ENCODE results near the gene CNOT2.

CNOT2 gene

DNA sequence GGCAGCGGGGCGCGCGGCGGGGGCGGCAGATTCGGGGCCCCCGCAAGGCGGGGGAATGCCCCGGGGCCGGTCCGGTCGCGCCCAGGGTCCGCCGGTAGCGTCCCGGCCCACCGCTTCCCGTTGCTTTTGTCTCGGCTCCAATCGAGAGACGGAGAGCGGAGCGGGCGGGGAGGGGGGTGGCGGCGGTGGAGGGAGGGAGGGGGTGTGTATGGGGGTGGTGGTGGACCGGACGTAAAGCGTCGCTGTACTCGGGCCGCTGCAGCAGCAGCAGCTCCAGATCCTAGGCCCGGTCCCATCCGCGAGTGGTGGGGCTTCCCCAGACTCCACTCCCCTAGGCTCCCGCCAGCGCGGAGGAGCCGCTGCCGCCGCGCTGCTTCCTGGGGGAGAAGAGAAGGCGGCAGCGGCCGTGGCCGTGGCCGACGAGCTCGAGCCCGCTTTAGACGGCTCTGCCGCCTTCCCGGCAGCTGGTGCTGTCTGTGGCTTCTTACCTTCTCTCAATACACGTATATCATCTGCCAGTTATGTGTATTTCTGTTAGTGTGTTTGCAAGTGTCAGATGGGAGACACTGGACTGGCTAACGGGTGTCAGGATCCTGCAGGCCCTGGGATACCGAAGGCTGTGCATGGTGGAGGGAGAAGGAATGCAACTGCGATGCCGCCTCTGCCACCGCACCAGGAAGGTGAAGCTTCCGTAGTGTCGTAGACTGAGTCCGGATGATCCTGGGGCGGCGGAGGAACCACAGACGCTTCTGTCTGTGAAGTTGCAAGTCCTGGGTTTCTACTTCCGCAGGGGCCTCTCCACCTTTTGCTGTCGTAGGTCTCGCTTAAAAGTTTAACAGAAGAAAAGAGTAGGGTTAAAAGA is 508 bp downstream of the CNOT2 start:
- Mint-ChIP-seq H3K27me3 (no peaks in the 10 kb centered on the region), H3K27ac (peak overlapping the region; percentile 99), H3K9me3 (no peaks in the 10 kb centered on the region), H3K4me3 (peak overlapping the region; percentile 96), H3K4me1 (ENCODE audit: low read depth) (peaks cover 67% of the 10 kb centered on the region), H3K36me3 (ENCODE audit: low read depth) (peaks cover 93% of the 10 kb centered on the region)
- DNase-seq: peak; percentile 65

DNA sequence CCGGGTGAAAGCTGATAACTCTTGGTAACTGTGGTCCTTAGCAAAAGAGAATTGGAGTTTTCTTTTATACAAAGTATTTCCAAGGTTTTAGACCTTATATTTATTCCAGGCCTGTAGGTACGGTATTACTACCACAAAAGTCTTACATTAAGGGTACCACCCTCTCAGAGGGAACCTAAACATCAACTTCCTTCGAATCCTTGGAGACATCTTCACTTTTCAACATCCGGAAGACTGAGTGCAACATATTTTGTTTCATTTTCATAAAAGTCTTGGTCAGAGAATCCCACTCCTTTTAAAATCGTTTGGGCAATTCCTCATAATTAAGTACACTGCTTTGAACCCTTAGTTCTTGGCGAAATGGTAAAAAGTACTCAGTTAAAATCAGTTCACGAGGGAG is 1.2 kb downstream of the CNOT2 start:
- H3K9me3 Mint-ChIP-seq: no peaks in the 10 kb centered on the region
- peaks cover 73% of the 10 kb centered on the region for H3K4me1 Mint-ChIP-seq (ENCODE audit: low read depth)
- H3K36me3 Mint-ChIP-seq (ENCODE audit: low read depth): peaks cover 92% of the 10 kb centered on the region
- peak overlapping the region; percentile 96 for H3K4me3 Mint-ChIP-seq
- H3K27me3 Mint-ChIP-seq: no peaks in the 10 kb centered on the region
- peak overlapping the region; percentile 97 for H3K27ac Mint-ChIP-seq
- DNase-seq: no peak

DNA sequence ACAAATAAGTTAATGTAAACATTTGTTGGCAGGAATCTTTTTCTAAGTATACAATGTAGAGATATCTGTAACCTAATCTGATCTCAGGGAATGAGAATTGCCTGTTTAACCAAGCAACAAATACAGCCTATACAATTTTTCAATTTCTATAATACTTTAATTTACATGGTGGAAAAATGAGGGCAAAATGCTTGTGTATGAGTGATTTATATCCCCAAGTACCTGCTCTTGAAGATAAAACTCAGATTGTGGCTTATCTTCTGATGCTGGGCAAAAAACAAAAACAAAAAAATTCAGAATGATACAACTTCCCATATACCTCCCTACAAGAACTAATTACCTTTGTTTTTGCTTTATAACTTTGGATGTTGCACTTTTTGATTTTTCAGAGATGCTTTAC is 2.2 kb downstream of the CNOT2 start:
- H3K9me3 Mint-ChIP-seq: no peaks in the 10 kb centered on the region
- H3K27ac Mint-ChIP-seq: peak overlapping the region; percentile 29
- DNase-seq: no peak
- H3K4me3 Mint-ChIP-seq: peak overlapping the region; percentile 96
- peaks cover 77% of the 10 kb centered on the region for H3K4me1 Mint-ChIP-seq (ENCODE audit: low read depth)
- peaks cover 87% of the 10 kb centered on the region for H3K36me3 Mint-ChIP-seq (ENCODE audit: low read depth)
- H3K27me3 Mint-ChIP-seq: no peaks in the 10 kb centered on the region

DNA sequence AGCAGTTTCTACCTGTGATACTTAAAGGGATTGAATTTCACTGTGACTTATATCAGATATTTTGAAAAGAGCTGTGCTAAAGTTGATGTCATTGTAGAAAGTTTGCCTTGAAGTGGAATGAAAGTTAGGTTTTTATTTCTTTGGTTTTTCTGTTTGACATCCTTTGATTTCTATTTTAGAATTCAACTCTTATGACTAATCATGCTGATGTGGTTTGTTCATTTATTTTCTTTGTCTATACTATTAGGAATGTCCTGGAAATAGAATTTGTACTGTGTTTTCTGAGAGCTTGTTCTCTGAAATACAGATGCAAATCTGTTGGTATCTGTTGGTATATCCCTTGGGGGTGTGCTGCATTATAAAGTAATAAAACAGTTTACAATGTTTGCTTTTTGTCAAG is 3.3 kb downstream of the CNOT2 start:
- Mint-ChIP-seq H3K36me3 (ENCODE audit: low read depth) (peaks cover 80% of the 10 kb centered on the region), H3K27ac (peak overlapping the region; percentile 77), H3K4me3 (peak overlapping the region; percentile 53)

DNA sequence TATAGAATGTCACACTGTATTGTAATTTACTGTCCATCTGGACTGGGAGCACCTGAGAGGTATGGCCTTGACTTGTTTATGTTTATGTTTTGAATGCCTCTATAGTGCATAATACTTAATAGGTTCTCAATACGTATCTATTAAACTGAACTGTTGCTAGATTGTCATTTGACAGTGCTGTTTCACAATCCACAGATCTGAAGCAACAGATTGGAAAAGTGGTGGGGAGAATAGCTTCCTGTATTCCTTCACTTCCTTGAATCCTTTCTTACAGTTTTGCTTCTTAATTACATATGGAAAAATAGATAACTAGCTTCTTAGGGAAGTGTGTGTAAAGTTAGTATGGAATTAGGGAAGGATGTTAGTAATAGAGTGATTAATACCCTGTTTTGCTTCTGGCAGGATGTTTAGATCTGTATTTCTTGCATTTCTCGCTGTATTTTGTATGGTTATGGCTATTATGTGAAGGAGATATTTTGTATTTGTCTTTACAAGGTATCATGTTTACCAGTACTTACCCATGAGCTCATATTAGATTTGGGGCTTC is 4.5 kb downstream of the CNOT2 start:
- no peak overlapping the region for H3K4me3 Mint-ChIP-seq
- no peaks in the 10 kb centered on the region for H3K9me3 Mint-ChIP-seq
- H3K4me1 Mint-ChIP-seq (ENCODE audit: low read depth): peaks cover 77% of the 10 kb centered on the region
- no peaks in the 10 kb centered on the region for H3K27me3 Mint-ChIP-seq
- peaks cover 71% of the 10 kb centered on the region for H3K36me3 Mint-ChIP-seq (ENCODE audit: low read depth)
- H3K27ac Mint-ChIP-seq: peak overlapping the region; percentile 3
- DNase-seq: no peak

More for the DNA sequence above, 3.3 kb downstream of the CNOT2 start:
- no peaks in the 10 kb centered on the region for H3K9me3 Mint-ChIP-seq
- no peak for DNase-seq
- no peaks in the 10 kb centered on the region for H3K27me3 Mint-ChIP-seq
- peaks cover 78% of the 10 kb centered on the region for H3K4me1 Mint-ChIP-seq (ENCODE audit: low read depth)

DNA sequence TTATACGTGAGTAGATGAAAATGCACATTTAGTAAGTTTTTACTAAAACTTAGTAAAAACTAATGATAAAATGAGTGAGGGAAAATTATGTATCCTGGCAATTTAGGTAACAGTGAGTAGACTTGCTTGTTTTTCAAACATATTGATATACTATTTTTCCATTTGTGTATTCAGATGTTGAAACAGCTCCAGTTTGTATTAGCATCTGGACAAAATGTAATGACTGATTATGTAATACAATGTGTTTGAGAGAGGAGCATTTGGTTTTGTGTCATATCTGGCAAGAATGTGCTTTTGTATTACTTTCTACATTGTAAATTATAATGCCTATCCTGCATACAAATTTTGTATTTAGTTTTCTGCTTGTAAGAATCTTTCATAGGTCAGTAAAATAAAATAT is 5.6 kb downstream of the CNOT2 start:
- Mint-ChIP-seq H3K27me3 (no peaks in the 10 kb centered on the region), H3K9me3 (no peaks in the 10 kb centered on the region), H3K4me1 (ENCODE audit: low read depth) (peaks cover 89% of the 10 kb centered on the region), H3K27ac (no peak overlapping the region), H3K4me3 (no peak overlapping the region), H3K36me3 (ENCODE audit: low read depth) (peaks cover 71% of the 10 kb centered on the region)
- DNase-seq: no peak

DNA sequence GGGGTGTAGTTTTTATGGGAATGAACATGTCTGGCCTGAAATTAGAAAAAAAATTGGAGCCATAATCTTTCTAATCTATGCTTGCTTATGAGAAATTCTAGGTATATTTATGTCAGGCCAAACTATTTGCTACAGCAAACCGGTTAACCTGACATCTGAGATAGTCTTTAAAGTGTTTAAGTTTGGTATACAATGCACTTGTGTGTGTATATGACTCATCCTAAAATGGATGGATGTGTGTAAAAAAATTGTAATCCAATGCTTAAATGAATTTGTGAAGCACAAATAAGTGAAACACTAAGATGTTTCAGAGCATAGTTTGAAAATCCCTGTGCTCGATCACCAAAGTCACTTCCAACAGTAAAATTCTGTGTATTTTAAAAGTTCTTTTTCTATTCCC is 6.7 kb downstream of the CNOT2 start:
- Mint-ChIP-seq H3K9me3 (no peaks in the 10 kb centered on the region), H3K36me3 (ENCODE audit: low read depth) (peaks cover 66% of the 10 kb centered on the region), H3K4me1 (ENCODE audit: low read depth) (peaks cover 92% of the 10 kb centered on the region), H3K27ac (no peak overlapping the region), H3K27me3 (no peaks in the 10 kb centered on the region), H3K4me3 (no peak overlapping the region)
- DNase-seq: no peak

DNA sequence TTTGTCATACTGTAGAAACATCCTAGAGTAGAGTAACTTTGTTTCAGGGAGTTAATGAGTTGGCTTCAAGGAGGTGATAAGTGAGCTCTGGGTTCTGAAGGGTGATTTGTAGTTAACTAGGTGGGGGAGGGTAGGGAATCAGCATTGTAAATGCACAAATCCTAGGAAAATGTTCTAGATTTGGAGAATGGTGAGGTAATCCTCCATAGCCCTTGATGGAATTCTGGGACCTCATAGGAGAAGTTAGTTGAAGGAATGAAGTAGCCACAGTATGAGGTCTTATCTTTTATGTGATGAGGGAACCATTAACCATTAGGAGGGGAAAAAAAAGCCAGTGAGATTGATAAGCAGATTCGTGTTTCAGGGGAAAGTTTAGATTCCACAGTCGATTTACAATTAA is 8.0 kb downstream of the CNOT2 start:
- peaks cover 90% of the 10 kb centered on the region for H3K4me1 Mint-ChIP-seq (ENCODE audit: low read depth)
- H3K36me3 Mint-ChIP-seq (ENCODE audit: low read depth): peaks cover 56% of the 10 kb centered on the region
- peak overlapping the region; percentile 0 for H3K27ac Mint-ChIP-seq
- H3K9me3 Mint-ChIP-seq: no peaks in the 10 kb centered on the region
- no peak overlapping the region for H3K4me3 Mint-ChIP-seq
- H3K27me3 Mint-ChIP-seq: no peaks in the 10 kb centered on the region
- no peak for DNase-seq

DNA sequence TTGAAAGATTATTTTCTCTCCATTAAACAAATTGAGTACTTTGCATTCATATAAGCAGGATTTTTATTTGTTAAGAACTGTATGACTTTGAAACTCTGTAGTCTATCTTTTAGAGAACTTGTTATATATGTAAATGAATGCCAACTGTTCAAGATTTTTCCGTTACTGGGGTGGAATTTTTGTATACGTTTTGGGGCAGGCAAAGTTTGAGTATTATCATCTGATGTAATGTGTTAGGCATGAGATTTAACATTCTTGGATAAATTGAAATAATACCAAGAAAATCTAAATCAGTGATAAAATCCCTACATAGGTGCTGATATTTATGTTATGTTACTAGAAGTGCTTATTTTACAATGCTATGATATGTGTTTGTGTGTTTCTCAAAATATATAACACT is 8.4 kb downstream of the CNOT2 start:
- DNase-seq: no peak
- H3K27ac Mint-ChIP-seq: no peak overlapping the region
- no peaks in the 10 kb centered on the region for H3K27me3 Mint-ChIP-seq
- no peaks in the 10 kb centered on the region for H3K9me3 Mint-ChIP-seq
- H3K36me3 Mint-ChIP-seq (ENCODE audit: low read depth): peaks cover 54% of the 10 kb centered on the region
- no peak overlapping the region for H3K4me3 Mint-ChIP-seq
- peaks cover 90% of the 10 kb centered on the region for H3K4me1 Mint-ChIP-seq (ENCODE audit: low read depth)

DNA sequence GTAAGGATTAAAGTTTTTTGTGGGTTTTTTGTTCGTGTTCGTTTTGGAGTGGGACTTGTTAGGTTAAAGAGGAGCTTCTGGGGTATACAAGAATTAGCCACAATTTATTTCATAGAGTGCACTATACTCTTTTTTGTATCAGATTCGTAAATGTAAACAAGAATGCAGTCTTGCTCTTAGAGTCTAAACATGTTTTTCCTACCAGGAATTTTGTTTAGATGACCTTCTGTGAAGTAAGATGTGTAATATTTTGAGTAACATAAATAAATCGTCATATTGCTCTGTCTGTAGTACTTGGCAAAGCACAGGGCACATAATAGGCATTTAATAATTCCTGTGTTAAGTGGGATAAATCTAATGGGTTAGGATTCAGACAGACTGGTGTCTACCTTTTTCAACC is 9.6 kb downstream of the CNOT2 start:
- Mint-ChIP-seq H3K27me3 (no peaks in the 10 kb centered on the region), H3K9me3 (no peaks in the 10 kb centered on the region), H3K4me1 (ENCODE audit: low read depth) (peaks cover 83% of the 10 kb centered on the region), H3K27ac (no peak overlapping the region), H3K36me3 (ENCODE audit: low read depth) (peaks cover 45% of the 10 kb centered on the region), H3K4me3 (no peak overlapping the region)
- no peak for DNase-seq

DNA sequence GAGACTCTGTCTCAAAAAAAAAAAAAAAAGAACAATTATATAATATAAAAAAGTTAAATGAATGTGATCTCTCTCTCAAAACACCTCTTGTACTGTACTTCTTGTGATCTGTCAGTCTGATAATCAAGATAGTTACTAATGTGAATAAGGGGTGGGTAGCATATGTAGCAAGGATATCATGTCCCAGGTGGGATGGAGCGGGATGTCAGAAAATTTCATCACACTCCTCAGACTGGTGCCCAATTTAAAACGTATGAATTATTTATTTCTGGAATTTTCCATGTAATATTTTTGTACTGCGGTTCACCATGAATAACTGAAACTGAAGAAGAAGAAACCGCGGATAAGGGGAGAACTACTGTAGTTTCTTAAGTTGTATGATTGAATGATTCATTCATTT is 11.0 kb downstream of the CNOT2 start:
- Mint-ChIP-seq H3K4me1 (ENCODE audit: low read depth) (peaks cover 83% of the 10 kb centered on the region), H3K36me3 (ENCODE audit: low read depth) (peaks cover 32% of the 10 kb centered on the region), H3K4me3 (no peak overlapping the region), H3K9me3 (no peaks in the 10 kb centered on the region), H3K27me3 (no peaks in the 10 kb centered on the region), H3K27ac (no peak overlapping the region)
- no peak for DNase-seq

DNA sequence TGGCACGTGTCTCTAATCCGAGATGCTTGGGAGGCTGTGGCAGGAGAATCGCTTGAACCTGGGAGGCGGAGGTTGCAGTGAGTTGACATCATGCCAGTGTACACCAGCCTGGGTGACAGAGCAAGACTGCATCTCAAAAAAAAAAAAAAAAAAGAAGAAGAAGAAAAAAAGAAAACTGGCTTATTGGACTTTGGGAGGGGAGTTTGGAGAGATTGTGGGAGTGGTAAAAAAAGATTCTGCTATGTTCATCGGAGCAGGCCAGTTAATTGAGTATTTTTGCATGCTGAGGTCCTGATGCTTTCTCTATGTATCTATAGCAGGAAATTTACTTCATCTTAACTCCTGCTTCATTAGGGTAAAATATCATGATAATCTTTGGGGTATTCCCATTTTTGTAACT is 11.6 kb downstream of the CNOT2 start:
- Mint-ChIP-seq H3K9me3 (no peaks in the 10 kb centered on the region), H3K27me3 (no peaks in the 10 kb centered on the region), H3K36me3 (ENCODE audit: low read depth) (peaks cover 27% of the 10 kb centered on the region), H3K4me1 (ENCODE audit: low read depth) (peaks cover 85% of the 10 kb centered on the region), H3K27ac (peak overlapping the region; percentile 14), H3K4me3 (no peak overlapping the region)
- DNase-seq: no peak

DNA sequence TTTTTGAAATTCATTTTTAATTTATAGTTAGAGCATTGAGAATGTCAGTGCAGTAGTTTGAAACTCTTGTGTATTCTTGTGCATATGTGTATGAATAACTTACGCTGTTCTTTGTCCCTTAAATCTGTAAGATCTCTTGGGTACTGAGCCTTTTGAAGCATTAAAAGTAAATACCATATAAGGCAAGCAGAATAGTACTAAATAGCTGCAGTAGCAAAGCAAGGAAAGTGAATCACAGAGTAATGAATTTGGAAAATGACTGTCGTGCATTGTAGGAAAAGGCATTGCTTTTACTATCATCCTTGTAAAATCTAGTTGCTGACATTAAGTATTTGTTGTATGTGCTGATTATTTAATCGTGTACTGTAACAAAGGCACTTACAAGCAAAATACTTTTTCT is 12.1 kb downstream of the CNOT2 start:
- no peaks in the 10 kb centered on the region for H3K27me3 Mint-ChIP-seq
- H3K9me3 Mint-ChIP-seq: no peaks in the 10 kb centered on the region
- peak overlapping the region; percentile 14 for H3K27ac Mint-ChIP-seq
- no peak overlapping the region for H3K4me3 Mint-ChIP-seq
- no peak for DNase-seq
- H3K36me3 Mint-ChIP-seq (ENCODE audit: low read depth): peaks cover 25% of the 10 kb centered on the region
- peaks cover 82% of the 10 kb centered on the region for H3K4me1 Mint-ChIP-seq (ENCODE audit: low read depth)

DNA sequence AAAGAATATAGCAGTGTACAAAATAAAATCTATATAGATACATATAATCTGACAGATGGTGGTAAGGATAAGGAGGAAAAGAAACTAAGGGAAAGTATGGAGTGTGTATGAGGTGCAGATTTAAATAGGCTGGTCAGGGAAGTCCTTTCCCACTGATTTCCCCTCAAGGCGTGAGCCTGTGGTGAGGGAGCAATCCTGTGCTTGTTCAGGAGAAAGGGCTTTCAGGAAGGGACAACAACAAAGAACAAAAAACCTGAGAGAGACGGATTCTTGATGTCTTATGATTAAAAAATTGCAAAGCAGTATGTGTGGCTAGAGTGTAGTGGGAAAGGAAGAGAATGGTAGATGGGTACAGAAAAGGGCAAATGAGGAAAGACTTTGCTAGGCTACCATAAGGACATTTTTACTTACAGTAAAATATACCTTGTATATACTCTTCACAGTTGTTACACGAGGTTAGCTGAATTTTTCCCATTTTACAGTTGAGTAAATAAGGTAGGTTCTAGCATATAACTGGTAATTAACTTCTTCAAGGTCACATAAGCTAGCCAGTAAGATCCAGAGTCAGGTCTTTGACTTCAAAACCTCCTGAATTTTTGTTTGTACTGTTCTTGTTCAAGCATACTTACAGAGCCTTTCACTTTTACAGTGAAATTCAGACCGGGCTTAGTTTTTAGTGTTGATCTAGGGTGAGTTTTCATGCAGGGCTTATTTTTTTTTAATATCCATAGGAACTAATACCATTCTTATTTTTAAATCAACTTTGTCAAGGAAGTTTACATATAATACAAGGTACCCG is 15.6 kb downstream of the CNOT2 start:
- peaks cover 36% of the 10 kb centered on the region for H3K36me3 Mint-ChIP-seq (ENCODE audit: low read depth)
- H3K4me1 Mint-ChIP-seq (ENCODE audit: low read depth): peaks cover 79% of the 10 kb centered on the region
- no peak for DNase-seq
- no peaks in the 10 kb centered on the region for H3K27me3 Mint-ChIP-seq
- no peak overlapping the region for H3K4me3 Mint-ChIP-seq
- H3K9me3 Mint-ChIP-seq: peaks cover 2% of the 10 kb centered on the region
- H3K27ac Mint-ChIP-seq: peak overlapping the region; percentile 17

DNA sequence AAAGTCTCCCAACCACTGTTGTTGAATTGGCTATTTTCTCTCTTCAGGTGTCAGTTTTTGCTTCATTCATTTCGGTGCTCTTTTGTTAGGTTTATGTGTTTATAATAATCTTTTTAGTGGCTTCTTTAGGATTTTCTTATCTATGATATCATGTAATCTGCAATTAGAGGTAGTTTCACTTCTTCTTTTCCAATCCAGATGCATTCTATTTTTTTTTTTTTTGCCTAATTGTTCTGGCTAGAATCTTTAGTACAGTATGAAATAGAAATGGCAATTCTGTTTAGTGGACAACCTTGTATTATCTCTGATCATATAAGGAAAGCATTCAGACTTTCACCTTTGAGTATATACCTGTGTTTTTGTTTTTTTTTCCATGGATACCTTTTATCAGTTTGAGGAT is 17.4 kb downstream of the CNOT2 start:
- Mint-ChIP-seq H3K27me3 (no peaks in the 10 kb centered on the region), H3K36me3 (ENCODE audit: low read depth) (peaks cover 30% of the 10 kb centered on the region), H3K9me3 (peaks cover 2% of the 10 kb centered on the region), H3K4me3 (no peak overlapping the region), H3K4me1 (ENCODE audit: low read depth) (peaks cover 79% of the 10 kb centered on the region), H3K27ac (peak overlapping the region; percentile 18)
- DNase-seq: no peak
